ENCODE measurements around the gene FAM200B. TPM values are rescaled to one million over a fixed set of nuclear protein-coding genes. Genes with fewer than 3 reads are reported as not detected.

The FAM200B gene
- polyA plus RNA-seq, 1 donor (not counting 4 experiments of a cell fraction or from before 2014, with no cell fraction given) = 36.6 TPM

DNA sequence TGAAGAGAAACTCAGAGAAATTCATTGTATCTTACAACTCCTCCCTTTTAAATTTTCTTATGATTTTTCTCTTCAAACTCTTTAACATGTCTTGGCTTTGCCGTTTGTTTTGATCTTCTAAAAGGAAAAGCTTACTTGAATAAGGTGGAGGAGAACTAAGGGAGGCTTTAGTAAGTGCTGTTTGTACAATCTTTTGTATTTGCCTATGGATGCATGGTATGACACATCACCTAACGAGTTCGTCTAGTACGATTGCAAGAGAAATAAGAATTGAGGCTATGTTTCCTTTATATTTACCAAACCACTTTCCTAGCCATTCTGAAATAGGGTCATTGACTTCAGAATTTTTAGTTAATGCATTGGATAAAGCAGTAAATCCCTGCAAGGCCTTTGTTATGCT is 12.8 kb downstream of the FAM200B start:
- Histone ChIP-seq H3K36me3 (ENCODE audit: control insufficient read depth in 2 of 2, extremely low read depth in 1 of 2, insufficient read depth in 2 of 2, low read length in 2 of 2) (no peaks in the 10 kb centered on the region), H2AFZ (ENCODE audit: control insufficient read depth, low read length) (no peak overlapping the region), H3K9me3 (ENCODE audit: control insufficient read depth, low read depth, low read length) (peaks cover 1% of the 10 kb centered on the region), H3K79me2 (ENCODE audit: control insufficient read depth, insufficient read depth, low read length) (no peaks in the 10 kb centered on the region), H3K4me1 (ENCODE audit: control insufficient read depth, extremely low read depth, insufficient read depth, low read length) (peaks cover 46% of the 10 kb centered on the region), H3K9me1 (ENCODE audit: control insufficient read depth, extremely low read depth, insufficient read depth, low read length) (no peaks in the 10 kb centered on the region), H3K9ac (ENCODE audit: control insufficient read depth, extremely low read depth, insufficient read depth, low read length) (no peak overlapping the region), H3K4me3 (ENCODE audit: control insufficient read depth in 2 of 3, extremely low read depth in 1 of 3, insufficient read depth in 2 of 3, low read depth in 1 of 3, low read length in 3 of 3) (no peak overlapping the region), H3K27ac (ENCODE audit: control insufficient read depth, insufficient read depth, low read length) (peak overlapping the region; percentile 60), H3K27me3 (ENCODE audit: control insufficient read depth, extremely low read depth, insufficient read depth, low read length) (no peaks in the 10 kb centered on the region), H3K4me2 (ENCODE audit: control insufficient read depth, extremely low read depth, insufficient read depth, low read depth, low read length) (peak overlapping the region; percentile 39), H4K20me1 (ENCODE audit: control insufficient read depth, extremely low read depth, insufficient read depth, low read length) (no peaks in the 10 kb centered on the region)
- dilution Hi-C loops (cut with MboI; ENCODE audit: extremely low pct_ligation_motif_present, low sequenced_read_pairs) = no loop called here
- DNase-seq (ENCODE audit: low read depth, low spot score) (no peak), FAIRE-seq (peak; percentile 71)
- TF ChIP-seq EZH2 (IDR thresholded peaks at IDR 0.05; ENCODE audit: low read length) = no peak
- TF ChIP-seq, protein P1, sequence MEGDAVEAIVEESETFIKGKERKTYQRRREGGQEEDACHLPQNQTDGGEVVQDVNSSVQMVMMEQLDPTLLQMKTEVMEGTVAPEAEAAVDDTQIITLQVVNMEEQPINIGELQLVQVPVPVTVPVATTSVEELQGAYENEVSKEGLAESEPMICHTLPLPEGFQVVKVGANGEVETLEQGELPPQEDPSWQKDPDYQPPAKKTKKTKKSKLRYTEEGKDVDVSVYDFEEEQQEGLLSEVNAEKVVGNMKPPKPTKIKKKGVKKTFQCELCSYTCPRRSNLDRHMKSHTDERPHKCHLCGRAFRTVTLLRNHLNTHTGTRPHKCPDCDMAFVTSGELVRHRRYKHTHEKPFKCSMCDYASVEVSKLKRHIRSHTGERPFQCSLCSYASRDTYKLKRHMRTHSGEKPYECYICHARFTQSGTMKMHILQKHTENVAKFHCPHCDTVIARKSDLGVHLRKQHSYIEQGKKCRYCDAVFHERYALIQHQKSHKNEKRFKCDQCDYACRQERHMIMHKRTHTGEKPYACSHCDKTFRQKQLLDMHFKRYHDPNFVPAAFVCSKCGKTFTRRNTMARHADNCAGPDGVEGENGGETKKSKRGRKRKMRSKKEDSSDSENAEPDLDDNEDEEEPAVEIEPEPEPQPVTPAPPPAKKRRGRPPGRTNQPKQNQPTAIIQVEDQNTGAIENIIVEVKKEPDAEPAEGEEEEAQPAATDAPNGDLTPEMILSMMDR (optimal IDR thresholded peaks at IDR 0.05 in 1 of 3, IDR thresholded peaks at IDR 0.05 in 1 of 3, conservative IDR thresholded peaks at IDR 0.05 in 1 of 3; ENCODE audit: extremely low read depth in 1 of 3, insufficient read depth in 2 of 3, low read length in 3 of 3) = no peak

DNA sequence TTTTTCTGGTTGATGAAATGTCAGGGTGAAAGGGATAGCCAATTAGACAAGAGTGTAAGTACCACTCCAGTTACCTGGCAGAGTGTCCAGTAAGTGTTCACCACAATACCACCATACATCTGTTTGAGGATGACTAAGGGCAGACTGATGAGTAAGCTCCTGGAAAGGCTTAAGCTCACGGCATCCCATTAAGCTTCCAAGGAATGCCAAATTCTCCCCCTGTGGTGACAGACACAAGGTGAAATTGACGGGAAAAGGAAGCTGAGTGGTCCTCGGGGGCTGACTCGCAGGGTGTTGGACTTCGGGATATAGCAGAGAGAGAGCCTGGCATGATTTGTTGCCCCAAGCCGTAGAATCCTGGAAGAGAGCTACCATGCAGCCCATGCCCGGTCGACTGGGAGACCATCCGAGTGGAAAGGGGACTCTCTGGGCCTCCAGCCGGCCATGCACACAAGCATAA is 13.6 kb downstream of the FAM200B start:
- peak; percentile 100 for FAIRE-seq
- Histone ChIP-seq H3K9ac (ENCODE audit: control insufficient read depth, extremely low read depth, insufficient read depth, low read length) (no peak overlapping the region), H3K4me2 (ENCODE audit: control insufficient read depth, extremely low read depth, insufficient read depth, low read depth, low read length) (peak overlapping the region; percentile 33), H3K9me3 (ENCODE audit: control insufficient read depth, low read depth, low read length) (peaks cover 1% of the 10 kb centered on the region), H3K36me3 (ENCODE audit: control insufficient read depth in 2 of 2, extremely low read depth in 1 of 2, insufficient read depth in 2 of 2, low read length in 2 of 2) (no peaks in the 10 kb centered on the region), H3K4me3 (ENCODE audit: control insufficient read depth in 2 of 3, extremely low read depth in 1 of 3, insufficient read depth in 2 of 3, low read depth in 1 of 3, low read length in 3 of 3) (no peak overlapping the region), H3K4me1 (ENCODE audit: control insufficient read depth, extremely low read depth, insufficient read depth, low read length) (peaks cover 38% of the 10 kb centered on the region), H2AFZ (ENCODE audit: control insufficient read depth, low read length) (no peak overlapping the region), H3K9me1 (ENCODE audit: control insufficient read depth, extremely low read depth, insufficient read depth, low read length) (no peaks in the 10 kb centered on the region), H3K27me3 (ENCODE audit: control insufficient read depth, extremely low read depth, insufficient read depth, low read length) (no peaks in the 10 kb centered on the region), H4K20me1 (ENCODE audit: control insufficient read depth, extremely low read depth, insufficient read depth, low read length) (no peaks in the 10 kb centered on the region), H3K27ac (ENCODE audit: control insufficient read depth, insufficient read depth, low read length) (peak overlapping the region; percentile 39), H3K79me2 (ENCODE audit: control insufficient read depth, insufficient read depth, low read length) (no peaks in the 10 kb centered on the region)
- peak; percentile 91 for DNase-seq (ENCODE audit: low read depth, low spot score)
- TF ChIP-seq, protein P1 (optimal IDR thresholded peaks at IDR 0.05 in 1 of 3, IDR thresholded peaks at IDR 0.05 in 1 of 3, conservative IDR thresholded peaks at IDR 0.05 in 1 of 3; ENCODE audit: extremely low read depth in 1 of 3, insufficient read depth in 2 of 3, low read length in 3 of 3) = no peak
- dilution Hi-C loops (cut with MboI; ENCODE audit: extremely low pct_ligation_motif_present, low sequenced_read_pairs) = no loop called here

Data from keratinocyte (primary cell).